PC-9 (cell line): ENCODE results near the gene IMMP2L. TPM values are rescaled to one million over a fixed set of nuclear protein-coding genes. Genes with fewer than 3 reads are reported as not detected.

Experiments used
- BruUV-seq: library from RNA; stranded (reverse); fragments of 400-500 nt; replicated peaks from 2 replicates; lab custom pipeline; 2021; lab: Mats Ljungman, UMichigan
- CTCF ChIA-PET: fragments of 300-600 bp; sonication (Branson Sonifier 250); formaldehyde crosslinking; loops from one replicate; lab custom pipeline; 2022; ENCODE audit warnings: antibody characterized with exemption; lab: Charles Lee
- POLR2A ChIA-PET: fragments of 300-600 bp; sonication (Branson Sonifier 250); formaldehyde crosslinking; loops from one replicate; lab custom pipeline; 2022; ENCODE audit warnings: antibody characterized with exemption; ENCODE audit not compliant: unreplicated experiment; lab: Charles Lee
- DNase-seq, 2 experiments: peaks; one replicate each; pipeline versions ENCODE4 v3.0.0 to v3.0.0-alpha.2; 2015 to 2022; ENCODE audit warnings: mixed read lengths in 1 of 2
- H2AFZ ChIP-seq: fragments of 200-600 bp; sonication (generic); 2 replicates; pipeline ENCODE4 v1.8.1; 2017; ENCODE audit warnings: antibody characterized with exemption
- H3F3A ChIP-seq: fragments of 200-600 bp; sonication (generic); 2 replicates; pipeline ENCODE4 v1.8.1; 2017; ENCODE audit warnings: antibody characterized with exemption, mild to moderate bottlenecking, low read depth; ENCODE audit not compliant: insufficient read depth
- H3K27ac ChIP-seq: fragments of 200-600 bp; sonication (generic); 2 replicates; pipeline ENCODE4 v1.6.1; 2016; ENCODE audit warnings: mixed run types
- H3K27me3 ChIP-seq: fragments of 200-600 bp; sonication (generic); 2 replicates; pipeline ENCODE4 v1.6.1; 2016; ENCODE audit warnings: low read depth, mixed run types; ENCODE audit not compliant: insufficient read depth
- H3K36me3 ChIP-seq: fragments of 200-600 bp; sonication (generic); 2 replicates; pipeline ENCODE4 v1.6.1; 2016; ENCODE audit warnings: low read depth, mixed run types
- H3K4me1 ChIP-seq: fragments of 200-600 bp; sonication (generic); replicated peaks from 2 replicates; pipeline ENCODE4 v1.6.1; 2016; ENCODE audit warnings: mixed run types; ENCODE audit not compliant: insufficient read depth
- H3K4me2 ChIP-seq: fragments of 200-600 bp; sonication (generic); 2 replicates; pipeline ENCODE4 v1.6.1; 2017; ENCODE audit warnings: mixed run types
- H3K4me3 ChIP-seq: fragments of 200-600 bp; sonication (generic); 2 replicates; pipeline ENCODE4 v1.6.1; 2016; ENCODE audit warnings: mixed run types
- H3K79me2 ChIP-seq: fragments of 200-600 bp; sonication (generic); 2 replicates; pipeline ENCODE4 v1.6.1; 2017; ENCODE audit warnings: low read depth, mixed run types
- H3K9me2 ChIP-seq: fragments of 200-600 bp; sonication (generic); 2 replicates; pipeline ENCODE4 v1.8.1; 2017; ENCODE audit warnings: mild to moderate bottlenecking; ENCODE audit not compliant: insufficient read depth
- H3K9me3 ChIP-seq: fragments of 200-600 bp; sonication (generic); 2 replicates; pipeline ENCODE4 v1.8.1; 2016; ENCODE audit warnings: low read depth; ENCODE audit not compliant: insufficient read depth
- H4K20me1 ChIP-seq: fragments of 200-600 bp; sonication (generic); 2 replicates; pipeline ENCODE4 v1.8.1; 2017; ENCODE audit not compliant: insufficient read depth
- CTCF ChIP-seq: fragments of 200-600 bp; sonication (generic); conservative IDR thresholded peaks from 2 replicates; pipeline ENCODE4 v1.6.1; 2017; ENCODE audit warnings: mixed run types, antibody characterized with exemption, mild to moderate bottlenecking, moderate library complexity
- EZH2 ChIP-seq: fragments of 200-600 bp; sonication (generic); IDR thresholded peaks from 2 replicates; pipeline ENCODE4 v1.8.0; 2017; ENCODE audit warnings: antibody characterized with exemption, low read depth
- intact Hi-C: fragments of 100-400 bp; cut with micrococcal nuclease; formaldehyde crosslinking; loops from one replicate; pipeline ENCODE4 v1.10.0; 2022; ENCODE audit not compliant: unreplicated experiment
- total RNA-seq: library from RNA; stranded (reverse); gene quantifications from 2 replicates; pipeline ENCODE4 v1.2.3, GENCODE V29; 2021

IMMP2L gene
- total RNA-seq, 1 experiment from 2014 or later = 40.5 TPM

- Histone ChIP-seq H3K27me3 (no peaks in the 10 kb centered on the region), H3K9me2 (no peaks in the 10 kb centered on the region), H3K4me3 (no peak overlapping the region), H3K27ac (no peak overlapping the region), H2AFZ (no peak overlapping the region), H3K4me1 (no peaks in the 10 kb centered on the region), H3K36me3 (no peaks in the 10 kb centered on the region), H3K79me2 (no peaks in the 10 kb centered on the region), H3F3A (no peaks in the 10 kb centered on the region), H3K9me3 (no peaks in the 10 kb centered on the region), H4K20me1 (no peaks in the 10 kb centered on the region), H3K4me2 (no peak overlapping the region)
- CTCF ChIA-PET = no interaction called here
- intact Hi-C loops = no loop called here
- no peak for TF ChIP-seq CTCF
- POLR2A ChIA-PET = no interaction called here
- no peak for DNase-seq
- BruUV-seq = no TSS peak
Measured at GRCh38 chr7:110750931-110751605, 811.2 kb downstream of the IMMP2L start.

GRCh38 chr7:110733221-110733620 lies 829.1 kb downstream of the IMMP2L start:
- Histone ChIP-seq H3K4me3 (no peak overlapping the region), H3K36me3 (no peaks in the 10 kb centered on the region), H3K79me2 (no peaks in the 10 kb centered on the region), H3F3A (no peaks in the 10 kb centered on the region), H3K27me3 (no peaks in the 10 kb centered on the region), H3K4me1 (no peaks in the 10 kb centered on the region), H4K20me1 (no peaks in the 10 kb centered on the region), H3K9me2 (no peaks in the 10 kb centered on the region), H3K4me2 (no peak overlapping the region), H2AFZ (no peak overlapping the region), H3K27ac (no peak overlapping the region), H3K9me3 (no peaks in the 10 kb centered on the region)
- CTCF ChIA-PET = no interaction called here
- intact Hi-C loops = no loop called here
- TF ChIP-seq CTCF (no peak), EZH2 (no peak)
- no peak for DNase-seq
- POLR2A ChIA-PET = no interaction called here
- BruUV-seq = no TSS peak

- Histone ChIP-seq H3F3A (no peaks in the 10 kb centered on the region), H3K4me1 (no peaks in the 10 kb centered on the region), H3K79me2 (no peaks in the 10 kb centered on the region), H3K27me3 (no peaks in the 10 kb centered on the region), H3K9me2 (no peaks in the 10 kb centered on the region), H4K20me1 (no peaks in the 10 kb centered on the region), H3K9me3 (no peaks in the 10 kb centered on the region), H3K4me3 (no peak overlapping the region), H3K36me3 (no peaks in the 10 kb centered on the region), H2AFZ (no peak overlapping the region), H3K4me2 (no peak overlapping the region), H3K27ac (no peak overlapping the region)
- BruUV-seq = no TSS peak
- ChIA-PET POLR2A (no interaction called here), CTCF (no interaction called here)
- DNase-seq = no peak
- TF ChIP-seq EZH2 (no peak), CTCF (no peak)
- intact Hi-C loops = no loop called here
Measured at GRCh38 chr7:110724811-110725210, 837.5 kb downstream of the IMMP2L start.
